AG09319 (cell line): ENCODE data around the gene PPP2R2B.

Source experiments
- DNase-seq: peaks from one replicate; pipeline ENCODE4 v3.0.0-alpha.2; 2010; ENCODE audit warnings: low read depth; ENCODE audit errors: extremely low read depth
- TF ChIP-seq, protein P1 (sequence below): IDR thresholded peaks from 2 replicates; pipeline ENCODE4 v1.5.1; 2011; ENCODE audit warnings: low read depth, mild to moderate bottlenecking, inconsistent platforms, low read length, moderate library complexity

Gene PPP2R2B

GRCh38 chr5:146872188-146872587 lies 6.4 kb downstream of the PPP2R2B start:
- TF ChIP-seq, protein P1, sequence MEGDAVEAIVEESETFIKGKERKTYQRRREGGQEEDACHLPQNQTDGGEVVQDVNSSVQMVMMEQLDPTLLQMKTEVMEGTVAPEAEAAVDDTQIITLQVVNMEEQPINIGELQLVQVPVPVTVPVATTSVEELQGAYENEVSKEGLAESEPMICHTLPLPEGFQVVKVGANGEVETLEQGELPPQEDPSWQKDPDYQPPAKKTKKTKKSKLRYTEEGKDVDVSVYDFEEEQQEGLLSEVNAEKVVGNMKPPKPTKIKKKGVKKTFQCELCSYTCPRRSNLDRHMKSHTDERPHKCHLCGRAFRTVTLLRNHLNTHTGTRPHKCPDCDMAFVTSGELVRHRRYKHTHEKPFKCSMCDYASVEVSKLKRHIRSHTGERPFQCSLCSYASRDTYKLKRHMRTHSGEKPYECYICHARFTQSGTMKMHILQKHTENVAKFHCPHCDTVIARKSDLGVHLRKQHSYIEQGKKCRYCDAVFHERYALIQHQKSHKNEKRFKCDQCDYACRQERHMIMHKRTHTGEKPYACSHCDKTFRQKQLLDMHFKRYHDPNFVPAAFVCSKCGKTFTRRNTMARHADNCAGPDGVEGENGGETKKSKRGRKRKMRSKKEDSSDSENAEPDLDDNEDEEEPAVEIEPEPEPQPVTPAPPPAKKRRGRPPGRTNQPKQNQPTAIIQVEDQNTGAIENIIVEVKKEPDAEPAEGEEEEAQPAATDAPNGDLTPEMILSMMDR = no peak
- DNase-seq = no peak

DNA sequence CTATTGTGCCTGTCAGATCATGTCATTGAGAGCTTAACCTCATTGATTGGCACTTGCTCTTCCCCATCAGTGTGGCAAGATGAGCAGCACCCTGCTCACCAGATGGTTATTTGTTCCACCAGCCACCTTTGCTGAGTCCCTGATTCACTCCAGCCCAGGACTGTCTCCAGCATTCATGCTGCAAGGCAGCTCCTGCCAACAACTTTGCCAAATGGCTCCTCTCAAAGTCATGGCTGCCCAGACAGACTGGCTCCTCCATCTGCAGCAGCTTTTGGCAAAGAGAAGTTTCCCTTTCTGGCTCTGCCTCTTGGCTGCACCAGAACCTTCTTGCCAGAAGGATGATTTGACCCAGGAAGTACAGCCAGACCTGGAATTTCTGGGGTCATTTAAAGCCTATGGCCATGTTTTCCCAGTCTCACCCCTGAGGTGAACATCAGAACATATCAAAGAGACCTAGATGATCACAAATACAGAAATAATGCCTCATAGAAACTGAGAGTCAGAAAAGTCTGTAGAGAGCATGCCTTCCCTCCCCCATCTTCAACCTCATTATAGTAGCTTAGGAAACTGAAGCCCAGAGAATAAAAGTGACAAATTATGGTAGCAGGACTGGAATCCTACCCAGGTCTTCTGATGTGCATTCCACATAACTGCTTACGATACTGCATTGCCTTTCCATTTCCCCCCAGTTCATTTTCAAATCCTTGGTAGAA lies 10.4 kb downstream of the PPP2R2B start:
- TF ChIP-seq, protein P1 = no peak
- DNase-seq = no peak

GRCh38 chr5:146866263-146866662 lies 12.3 kb downstream of the PPP2R2B start:
- no peak for DNase-seq
- TF ChIP-seq, protein P1 = no peak

DNA sequence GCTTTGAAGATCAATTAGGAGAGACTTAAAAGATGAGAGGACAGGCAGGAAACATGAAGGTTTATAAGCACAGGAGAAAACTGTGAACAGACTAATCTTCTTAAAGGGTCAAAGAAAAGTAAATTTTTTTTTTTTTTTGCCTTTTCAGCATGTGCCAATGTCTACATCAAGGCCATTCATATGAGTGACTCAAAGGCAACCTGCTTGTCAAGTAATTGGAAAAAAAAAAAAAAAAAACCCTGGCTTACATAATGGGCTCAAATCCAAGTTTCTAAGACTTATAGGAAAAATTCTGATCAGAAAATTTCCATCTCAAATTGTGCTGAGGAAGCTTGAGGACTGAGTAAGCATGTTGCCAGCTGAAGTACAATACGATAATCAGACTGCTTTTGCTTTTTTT lies 15.9 kb downstream of the PPP2R2B start:
- no peak for DNase-seq
- TF ChIP-seq, protein P1 = no peak

- TF ChIP-seq, protein P1 = no peak
- DNase-seq = no peak
Measured at GRCh38 chr5:146860213-146860893, 18.2 kb downstream of the PPP2R2B start.

GRCh38 chr5:146852089-146852488 lies 26.5 kb downstream of the PPP2R2B start:
- TF ChIP-seq, protein P1 = no peak
- DNase-seq = no peak

DNA sequence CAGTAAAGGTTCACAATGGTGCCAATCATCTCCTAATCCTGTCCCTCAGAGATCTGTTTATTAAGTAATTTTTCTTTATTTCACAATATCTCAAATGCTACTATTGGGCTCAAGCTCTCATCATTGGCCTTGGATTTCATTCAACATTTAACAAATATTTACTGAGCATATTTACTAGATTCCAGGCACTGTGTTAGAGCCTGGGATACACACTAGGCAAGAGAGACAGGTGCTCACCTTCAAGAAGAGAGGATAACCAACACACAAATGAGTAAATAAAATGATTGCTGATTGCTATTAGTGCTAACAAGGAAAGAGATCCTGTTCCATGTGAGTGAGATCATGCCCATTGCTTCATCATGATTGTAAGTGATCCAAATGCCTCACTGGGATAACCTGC lies 27.4 kb downstream of the PPP2R2B start:
- TF ChIP-seq, protein P1 = no peak
- DNase-seq = no peak
